ENCODE data around the gene TTC31.

TTC31 gene

GRCh38 chr2:74491648-74492544, 9.0 kb downstream of the TTC31 start:
- H3K27ac ChIP-seq (replicated peaks; ENCODE audit: low read length), result no peak overlapping the region
- H3K14ac ChIP-seq (ENCODE audit: low read length), result no peak overlapping the region
- no peak overlapping the region for H2BK15ac ChIP-seq (ENCODE audit: low read length)
- DNase-seq (ENCODE audit: low spot score), result no peak
- H3K9me3 ChIP-seq (replicated peaks in 1 of 2; ENCODE audit: control insufficient read depth in 2 of 2, insufficient read depth in 1 of 2, low read depth in 1 of 2, low read length in 2 of 2), result no peaks in the 10 kb centered on the region
- H3K27me3 ChIP-seq (ENCODE audit: control insufficient read depth in 3 of 3, insufficient read depth in 3 of 3, low read depth in 1 of 3, low read length in 3 of 3), result peaks cover under 1 to 15% (median 9%) of the 10 kb centered on the region in 3 experiments
- H2AFZ ChIP-seq (ENCODE audit: low read length), result no peak overlapping the region
- no peak overlapping the region for H4K91ac ChIP-seq (ENCODE audit: low read depth, low read length, poor library complexity)
- H3K4me3 ChIP-seq (ENCODE audit: low read length in 2 of 2), result no peak overlapping the region
- H3K4me2 ChIP-seq (ENCODE audit: insufficient read depth, low read length, poor library complexity, severe bottlenecking), result no peak overlapping the region
- H4K8ac ChIP-seq (ENCODE audit: low read depth, low read length), result no peak overlapping the region
- no peak overlapping the region for H2BK5ac ChIP-seq (ENCODE audit: low read length)
- H2AK5ac ChIP-seq (ENCODE audit: low read depth, low read length), result no peak overlapping the region
- no peak overlapping the region for H3K9ac ChIP-seq (ENCODE audit: low read depth, low read length, poor library complexity)
- H2BK120ac ChIP-seq (ENCODE audit: low read depth, low read length), result no peak overlapping the region
- peaks cover 31 to 50% of the 10 kb centered on the region in 2 donors for H3K36me3 ChIP-seq (replicated peaks in 1 of 2; ENCODE audit: control insufficient read depth in 2 of 2, insufficient read depth in 2 of 2, low read length in 2 of 2)
- no peak overlapping the region for H3K23ac ChIP-seq (ENCODE audit: low read depth, low read length, poor library complexity)
- no peak overlapping the region for H3K4ac ChIP-seq (ENCODE audit: low read length)
- no peaks in the 10 kb centered on the region for H3K79me1 ChIP-seq (ENCODE audit: low read depth, low read length)
- no CpG with 5 or more reads among the region's 12 CpGs for WGBS, 2 donors (ENCODE audit: extremely low coverage in 2 of 2, insufficient read length in 2 of 2, insufficient replicate concordance in 1 of 2)
- no peaks in the 10 kb centered on the region for H3K4me1 ChIP-seq (ENCODE audit: control insufficient read depth in 2 of 2, insufficient read depth in 1 of 2, low read depth in 1 of 2, low read length in 2 of 2)
- H2BK12ac ChIP-seq (ENCODE audit: low read length), result no peak overlapping the region
- H3K18ac ChIP-seq (ENCODE audit: low read length), result no peak overlapping the region

DNA sequence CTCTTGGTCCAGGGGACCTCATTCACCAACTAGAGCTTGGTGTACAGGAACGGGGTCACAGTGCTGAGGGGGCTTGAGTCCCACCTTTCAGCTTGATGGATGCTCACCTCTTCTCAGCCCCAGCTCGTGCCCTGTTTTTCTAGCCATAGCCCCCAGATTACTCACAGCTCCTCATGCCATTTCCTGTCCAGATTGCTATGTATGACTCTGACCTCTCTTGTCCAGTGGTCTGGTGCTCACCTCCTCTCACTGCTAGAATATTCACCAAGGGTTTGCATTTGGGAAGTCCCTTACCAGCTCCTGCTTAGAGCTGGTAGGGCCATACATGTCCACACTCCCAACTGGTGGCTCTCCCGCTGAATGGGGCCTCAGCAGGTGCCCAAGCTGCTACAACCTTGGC, 10.7 kb downstream of the TTC31 start:
- DNase-seq (ENCODE audit: low spot score), result no peak
- H3K23ac ChIP-seq (ENCODE audit: low read depth, low read length, poor library complexity), result no peak overlapping the region
- H4K91ac ChIP-seq (ENCODE audit: low read depth, low read length, poor library complexity), result no peak overlapping the region
- H3K9ac ChIP-seq (ENCODE audit: low read depth, low read length, poor library complexity), result no peak overlapping the region
- H2AFZ ChIP-seq (ENCODE audit: low read length), result no peak overlapping the region
- no peak overlapping the region for H2AK5ac ChIP-seq (ENCODE audit: low read depth, low read length)
- H4K8ac ChIP-seq (ENCODE audit: low read depth, low read length), result no peak overlapping the region
- H3K18ac ChIP-seq (ENCODE audit: low read length), result no peak overlapping the region
- no peak overlapping the region for H2BK5ac ChIP-seq (ENCODE audit: low read length)
- H3K79me1 ChIP-seq (ENCODE audit: low read depth, low read length), result no peaks in the 10 kb centered on the region
- no peak overlapping the region for H3K4me3 ChIP-seq (ENCODE audit: low read length in 2 of 2)
- H3K14ac ChIP-seq (ENCODE audit: low read length), result no peak overlapping the region
- H3K36me3 ChIP-seq (replicated peaks in 1 of 2; ENCODE audit: control insufficient read depth in 2 of 2, insufficient read depth in 2 of 2, low read length in 2 of 2), result peaks cover 30 to 46% of the 10 kb centered on the region in 2 donors
- H2BK15ac ChIP-seq (ENCODE audit: low read length), result no peak overlapping the region
- H2BK12ac ChIP-seq (ENCODE audit: low read length), result no peak overlapping the region
- no peak overlapping the region for H3K4me2 ChIP-seq (ENCODE audit: insufficient read depth, low read length, poor library complexity, severe bottlenecking)
- peaks cover 13 to 31% (median 25%) of the 10 kb centered on the region in 3 experiments for H3K27me3 ChIP-seq (ENCODE audit: control insufficient read depth in 3 of 3, insufficient read depth in 3 of 3, low read depth in 1 of 3, low read length in 3 of 3)
- WGBS, 2 donors (ENCODE audit: extremely low coverage in 2 of 2, insufficient read length in 2 of 2, insufficient replicate concordance in 1 of 2), result no CpG with 5 or more reads among the region's 3 CpGs
- H2BK120ac ChIP-seq (ENCODE audit: low read depth, low read length), result no peak overlapping the region
- H3K27ac ChIP-seq (replicated peaks; ENCODE audit: low read length), result no peak overlapping the region
- H3K4ac ChIP-seq (ENCODE audit: low read length), result no peak overlapping the region
- peaks cover 8 to 9% of the 10 kb centered on the region in 2 donors for H3K4me1 ChIP-seq (ENCODE audit: control insufficient read depth in 2 of 2, insufficient read depth in 1 of 2, low read depth in 1 of 2, low read length in 2 of 2)
- H3K9me3 ChIP-seq (replicated peaks in 1 of 2; ENCODE audit: control insufficient read depth in 2 of 2, insufficient read depth in 1 of 2, low read depth in 1 of 2, low read length in 2 of 2), result no peaks in the 10 kb centered on the region

DNA sequence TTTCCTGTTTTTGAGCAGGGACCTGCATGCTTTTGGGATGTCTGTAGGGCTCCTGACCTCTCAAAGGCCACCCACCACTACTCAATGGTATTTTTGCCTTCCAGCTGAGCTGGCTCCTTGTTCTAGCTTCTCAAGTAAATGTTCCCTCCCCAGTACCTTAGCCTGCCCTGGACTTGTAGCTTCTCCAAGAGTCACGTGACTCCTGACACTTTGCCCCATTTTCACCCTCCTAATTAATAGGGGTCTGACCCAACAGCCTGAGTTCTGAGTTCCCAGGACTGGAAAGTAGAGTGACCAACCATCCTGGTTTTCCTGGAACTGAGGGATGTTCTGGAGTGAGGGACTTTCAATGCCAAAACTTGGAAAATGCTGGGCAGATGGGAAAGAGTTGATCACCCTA, 12.6 kb downstream of the TTC31 start:
- Histone ChIP-seq H4K91ac (ENCODE audit: low read depth, low read length, poor library complexity) (no peak overlapping the region), H2BK12ac (ENCODE audit: low read length) (no peak overlapping the region), H3K23ac (ENCODE audit: low read depth, low read length, poor library complexity) (no peak overlapping the region), H3K27me3 (ENCODE audit: control insufficient read depth in 3 of 3, insufficient read depth in 3 of 3, low read depth in 1 of 3, low read length in 3 of 3) (peaks cover 30 to 50% (median 44%) of the 10 kb centered on the region in 3 experiments), H2AFZ (ENCODE audit: low read length) (no peak overlapping the region), H3K36me3 (replicated peaks in 1 of 2; ENCODE audit: control insufficient read depth in 2 of 2, insufficient read depth in 2 of 2, low read length in 2 of 2) (peaks cover 29 to 41% of the 10 kb centered on the region in 2 donors), H2BK15ac (ENCODE audit: low read length) (no peak overlapping the region), H3K9me3 (replicated peaks in 1 of 2; ENCODE audit: control insufficient read depth in 2 of 2, insufficient read depth in 1 of 2, low read depth in 1 of 2, low read length in 2 of 2) (no peaks in the 10 kb centered on the region), H3K4ac (ENCODE audit: low read length) (no peak overlapping the region), H2AK5ac (ENCODE audit: low read depth, low read length) (no peak overlapping the region), H3K27ac (replicated peaks; ENCODE audit: low read length) (no peak overlapping the region), H4K8ac (ENCODE audit: low read depth, low read length) (no peak overlapping the region), H2BK5ac (ENCODE audit: low read length) (no peak overlapping the region), H3K4me3 (ENCODE audit: low read length in 2 of 2) (no peak overlapping the region), H2BK120ac (ENCODE audit: low read depth, low read length) (no peak overlapping the region), H3K4me1 (ENCODE audit: control insufficient read depth in 2 of 2, insufficient read depth in 1 of 2, low read depth in 1 of 2, low read length in 2 of 2) (peaks cover 13 to 15% of the 10 kb centered on the region in 2 donors), H3K79me1 (ENCODE audit: low read depth, low read length) (no peaks in the 10 kb centered on the region), H3K14ac (ENCODE audit: low read length) (no peak overlapping the region), H3K9ac (ENCODE audit: low read depth, low read length, poor library complexity) (no peak overlapping the region), H3K4me2 (ENCODE audit: insufficient read depth, low read length, poor library complexity, severe bottlenecking) (no peak overlapping the region), H3K18ac (ENCODE audit: low read length) (no peak overlapping the region)
- WGBS, 2 donors (ENCODE audit: extremely low coverage in 2 of 2, insufficient read length in 2 of 2, insufficient replicate concordance in 1 of 2), result no CpG with 5 or more reads among the region's 1 CpG
- DNase-seq (ENCODE audit: low spot score), result no peak

GRCh38 chr2:74496997-74497776, 14.3 kb downstream of the TTC31 start:
- DNase-seq (ENCODE audit: low spot score), result no peak
- Histone ChIP-seq H3K36me3 (replicated peaks in 1 of 2; ENCODE audit: control insufficient read depth in 2 of 2, insufficient read depth in 2 of 2, low read length in 2 of 2) (peaks cover 13 to 24% of the 10 kb centered on the region in 2 donors), H2BK120ac (ENCODE audit: low read depth, low read length) (no peak overlapping the region), H3K9ac (ENCODE audit: low read depth, low read length, poor library complexity) (no peak overlapping the region), H3K27ac (replicated peaks; ENCODE audit: low read length) (no peak overlapping the region), H3K9me3 (replicated peaks in 1 of 2; ENCODE audit: control insufficient read depth in 2 of 2, insufficient read depth in 1 of 2, low read depth in 1 of 2, low read length in 2 of 2) (no peaks in the 10 kb centered on the region), H3K27me3 (ENCODE audit: control insufficient read depth in 3 of 3, insufficient read depth in 3 of 3, low read depth in 1 of 3, low read length in 3 of 3) (peaks cover 45 to 67% (median 62%) of the 10 kb centered on the region in 3 experiments), H4K8ac (ENCODE audit: low read depth, low read length) (no peak overlapping the region), H3K4me1 (ENCODE audit: control insufficient read depth in 2 of 2, insufficient read depth in 1 of 2, low read depth in 1 of 2, low read length in 2 of 2) (peaks cover 15 to 16% of the 10 kb centered on the region in 2 donors), H3K14ac (ENCODE audit: low read length) (no peak overlapping the region), H4K91ac (ENCODE audit: low read depth, low read length, poor library complexity) (no peak overlapping the region), H2BK12ac (ENCODE audit: low read length) (no peak overlapping the region), H2BK15ac (ENCODE audit: low read length) (no peak overlapping the region), H3K18ac (ENCODE audit: low read length) (no peak overlapping the region), H2AFZ (ENCODE audit: low read length) (peak overlapping the region; percentile 85), H3K23ac (ENCODE audit: low read depth, low read length, poor library complexity) (no peak overlapping the region), H3K79me1 (ENCODE audit: low read depth, low read length) (no peaks in the 10 kb centered on the region), H3K4me2 (ENCODE audit: insufficient read depth, low read length, poor library complexity, severe bottlenecking) (peak overlapping the region; percentile 82), H3K4ac (ENCODE audit: low read length) (no peak overlapping the region), H3K4me3 (ENCODE audit: low read length in 2 of 2) (peak overlapping the region; percentile 41 to 74), H2BK5ac (ENCODE audit: low read length) (no peak overlapping the region), H2AK5ac (ENCODE audit: low read depth, low read length) (no peak overlapping the region)
- WGBS, 2 donors (ENCODE audit: extremely low coverage in 2 of 2, insufficient read length in 2 of 2, insufficient replicate concordance in 1 of 2), result no CpG with 5 or more reads among the region's 19 CpGs
